Measurements from ENCODE around the gene YPEL2. TPM values are rescaled to one million over a fixed set of nuclear protein-coding genes. Genes with fewer than 3 reads are reported as not detected.

YPEL2 gene
- total RNA-seq, 1 experiment from 2014 or later, result 2.2 TPM

GRCh38 chr17:59298521-59298920 lies 32.9 kb upstream of the YPEL2 start:
- DNase-seq (ENCODE audit: low spot score) (no peak), ATAC-seq (no peak)
- Mint-ChIP-seq H3K4me3 (no peak overlapping the region), H3K27ac (no peak overlapping the region), H3K27me3 (ENCODE audit: low read depth) (peaks cover 51% of the 10 kb centered on the region), H3K9me3 (no peaks in the 10 kb centered on the region), H3K4me1 (no peaks in the 10 kb centered on the region), H3K36me3 (no peaks in the 10 kb centered on the region)
- ChIA-PET POLR2A (no interaction called here), CTCF (interaction anchor here (1.6 kb wide), 1 partner anchor 12 kb away, joined by 4 read pairs; no protein-coding TSS in a partner anchor)
- TF ChIP-seq ATF1 (CRISPR knock-in tag; IDR thresholded peaks at IDR 0.05) (no peak), NR1H2 (CRISPR knock-in tag; IDR thresholded peaks at IDR 0.05) (no peak), ZBTB21 (CRISPR knock-in tag; IDR thresholded peaks at IDR 0.05; ENCODE audit: borderline replicate concordance) (no peak), SP1 (CRISPR knock-in tag; conservative IDR thresholded peaks at IDR 0.05) (no peak), CREB1 (CRISPR knock-in tag; IDR thresholded peaks at IDR 0.05) (no peak), ZMAT4 (CRISPR knock-in tag; IDR thresholded peaks at IDR 0.05) (no peak), MXD4 (CRISPR knock-in tag; IDR thresholded peaks at IDR 0.05; ENCODE audit: borderline replicate concordance) (no peak), ZNF396 (CRISPR knock-in tag; IDR thresholded peaks at IDR 0.05; ENCODE audit: borderline replicate concordance) (no peak), ZNF219 (CRISPR knock-in tag; IDR thresholded peaks at IDR 0.05; ENCODE audit: borderline replicate concordance) (no peak), NFATC4 (CRISPR knock-in tag; IDR thresholded peaks at IDR 0.05) (no peak)

- H3K4me1 Mint-ChIP-seq, result no peaks in the 10 kb centered on the region
- no peak for TF ChIP-seq ZSCAN18 (CRISPR knock-in tag; IDR thresholded peaks at IDR 0.05)
- no peak for TF ChIP-seq JUN (CRISPR knock-in tag; IDR thresholded peaks at IDR 0.05)
- no peak for TF ChIP-seq ZNF396 (CRISPR knock-in tag; IDR thresholded peaks at IDR 0.05; ENCODE audit: borderline replicate concordance)
- no peak for TF ChIP-seq TEAD4 (CRISPR knock-in tag; IDR thresholded peaks at IDR 0.05)
- no peak for TF ChIP-seq ELF4 (CRISPR knock-in tag; IDR thresholded peaks at IDR 0.05; ENCODE audit: low read depth)
- TF ChIP-seq GTF2I (CRISPR knock-in tag; conservative IDR thresholded peaks at IDR 0.05), result no peak
- TF ChIP-seq ZBTB21 (CRISPR knock-in tag; IDR thresholded peaks at IDR 0.05; ENCODE audit: borderline replicate concordance), result no peak
- TF ChIP-seq CREB1 (CRISPR knock-in tag; IDR thresholded peaks at IDR 0.05), result no peak
- TF ChIP-seq MLX (CRISPR knock-in tag; IDR thresholded peaks at IDR 0.05), result no peak
- TF ChIP-seq, protein P1, sequence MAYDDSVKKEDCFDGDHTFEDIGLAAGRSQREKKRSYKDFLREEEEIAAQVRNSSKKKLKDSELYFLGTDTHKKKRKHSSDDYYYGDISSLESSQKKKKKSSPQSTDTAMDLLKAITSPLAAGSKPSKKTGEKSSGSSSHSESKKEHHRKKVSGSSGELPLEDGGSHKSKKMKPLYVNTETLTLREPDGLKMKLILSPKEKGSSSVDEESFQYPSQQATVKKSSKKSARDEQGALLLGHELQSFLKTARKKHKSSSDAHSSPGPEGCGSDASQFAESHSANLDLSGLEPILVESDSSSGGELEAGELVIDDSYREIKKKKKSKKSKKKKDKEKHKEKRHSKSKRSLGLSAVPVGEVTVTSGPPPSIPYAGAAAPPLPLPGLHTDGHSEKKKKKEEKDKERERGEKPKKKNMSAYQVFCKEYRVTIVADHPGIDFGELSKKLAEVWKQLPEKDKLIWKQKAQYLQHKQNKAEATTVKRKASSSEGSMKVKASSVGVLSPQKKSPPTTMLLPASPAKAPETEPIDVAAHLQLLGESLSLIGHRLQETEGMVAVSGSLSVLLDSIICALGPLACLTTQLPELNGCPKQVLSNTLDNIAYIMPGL (CRISPR knock-in tag; IDR thresholded peaks at IDR 0.05), result no peak
- TF ChIP-seq, protein P2, sequence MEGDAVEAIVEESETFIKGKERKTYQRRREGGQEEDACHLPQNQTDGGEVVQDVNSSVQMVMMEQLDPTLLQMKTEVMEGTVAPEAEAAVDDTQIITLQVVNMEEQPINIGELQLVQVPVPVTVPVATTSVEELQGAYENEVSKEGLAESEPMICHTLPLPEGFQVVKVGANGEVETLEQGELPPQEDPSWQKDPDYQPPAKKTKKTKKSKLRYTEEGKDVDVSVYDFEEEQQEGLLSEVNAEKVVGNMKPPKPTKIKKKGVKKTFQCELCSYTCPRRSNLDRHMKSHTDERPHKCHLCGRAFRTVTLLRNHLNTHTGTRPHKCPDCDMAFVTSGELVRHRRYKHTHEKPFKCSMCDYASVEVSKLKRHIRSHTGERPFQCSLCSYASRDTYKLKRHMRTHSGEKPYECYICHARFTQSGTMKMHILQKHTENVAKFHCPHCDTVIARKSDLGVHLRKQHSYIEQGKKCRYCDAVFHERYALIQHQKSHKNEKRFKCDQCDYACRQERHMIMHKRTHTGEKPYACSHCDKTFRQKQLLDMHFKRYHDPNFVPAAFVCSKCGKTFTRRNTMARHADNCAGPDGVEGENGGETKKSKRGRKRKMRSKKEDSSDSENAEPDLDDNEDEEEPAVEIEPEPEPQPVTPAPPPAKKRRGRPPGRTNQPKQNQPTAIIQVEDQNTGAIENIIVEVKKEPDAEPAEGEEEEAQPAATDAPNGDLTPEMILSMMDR (IDR thresholded peaks at IDR 0.05), result no peak
- no peak for TF ChIP-seq TP53 (CRISPR knock-in tag; IDR thresholded peaks at IDR 0.05)
- TF ChIP-seq, protein P3, sequence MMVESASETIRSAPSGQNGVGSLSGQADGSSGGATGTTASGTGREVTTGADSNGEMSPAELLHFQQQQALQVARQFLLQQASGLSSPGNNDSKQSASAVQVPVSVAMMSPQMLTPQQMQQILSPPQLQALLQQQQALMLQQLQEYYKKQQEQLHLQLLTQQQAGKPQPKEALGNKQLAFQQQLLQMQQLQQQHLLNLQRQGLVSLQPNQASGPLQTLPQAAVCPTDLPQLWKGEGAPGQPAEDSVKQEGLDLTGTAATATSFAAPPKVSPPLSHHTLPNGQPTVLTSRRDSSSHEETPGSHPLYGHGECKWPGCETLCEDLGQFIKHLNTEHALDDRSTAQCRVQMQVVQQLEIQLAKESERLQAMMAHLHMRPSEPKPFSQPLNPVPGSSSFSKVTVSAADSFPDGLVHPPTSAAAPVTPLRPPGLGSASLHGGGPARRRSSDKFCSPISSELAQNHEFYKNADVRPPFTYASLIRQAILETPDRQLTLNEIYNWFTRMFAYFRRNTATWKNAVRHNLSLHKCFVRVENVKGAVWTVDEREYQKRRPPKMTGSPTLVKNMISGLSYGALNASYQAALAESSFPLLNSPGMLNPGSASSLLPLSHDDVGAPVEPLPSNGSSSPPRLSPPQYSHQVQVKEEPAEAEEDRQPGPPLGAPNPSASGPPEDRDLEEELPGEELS (CRISPR knock-in tag; IDR thresholded peaks at IDR 0.05), result no peak
- TF ChIP-seq KAT7 (CRISPR knock-in tag; IDR thresholded peaks at IDR 0.05; ENCODE audit: borderline replicate concordance), result no peak
- TF ChIP-seq, protein P4, sequence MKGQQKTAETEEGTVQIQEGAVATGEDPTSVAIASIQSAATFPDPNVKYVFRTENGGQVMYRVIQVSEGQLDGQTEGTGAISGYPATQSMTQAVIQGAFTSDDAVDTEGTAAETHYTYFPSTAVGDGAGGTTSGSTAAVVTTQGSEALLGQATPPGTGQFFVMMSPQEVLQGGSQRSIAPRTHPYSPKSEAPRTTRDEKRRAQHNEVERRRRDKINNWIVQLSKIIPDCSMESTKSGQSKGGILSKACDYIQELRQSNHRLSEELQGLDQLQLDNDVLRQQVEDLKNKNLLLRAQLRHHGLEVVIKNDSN (CRISPR knock-in tag; IDR thresholded peaks at IDR 0.05), result no peak
- TF ChIP-seq FOXJ3 (CRISPR knock-in tag; IDR thresholded peaks at IDR 0.05; ENCODE audit: borderline replicate concordance), result no peak
- no peak for TF ChIP-seq ZNF121 (CRISPR knock-in tag; IDR thresholded peaks at IDR 0.05)
- H3K36me3 Mint-ChIP-seq, result no peaks in the 10 kb centered on the region
- H3K27ac Mint-ChIP-seq, result no peak overlapping the region
- CTCF ChIA-PET, result interaction anchor here (1.6 kb wide), 1 partner anchor 11 kb away, joined by 4 read pairs; no protein-coding TSS in a partner anchor
- ATAC-seq, result no peak
- no peak for DNase-seq (ENCODE audit: low spot score)
- H3K9me3 Mint-ChIP-seq, result peaks cover 4% of the 10 kb centered on the region
- POLR2A ChIA-PET, result no interaction called here
- H3K4me3 Mint-ChIP-seq, result no peak overlapping the region
- peaks cover 40% of the 10 kb centered on the region for H3K27me3 Mint-ChIP-seq (ENCODE audit: low read depth)
Measured at GRCh38 chr17:59299400-59300092, 31.9 kb upstream of the YPEL2 start.

All from WTC11 (cell line).